Activated CD4-positive, alpha-beta T cell treated with anti-CD3 and anti-CD28 coated beads, Interleukin-2, Interleukin-4, amounts not matched to agents 100 ng/mL and 50 ng/mL, durations not matched to agents 16 hours and 8 hours (primary cell): ENCODE results near the gene MYADML2.
"Not testable (repeated sequence)": the region's sequence is repeated elsewhere in the genome, so short reads cannot be mapped to it uniquely, and the experiment has no call there.

ENCODE experiments used
- DNase-seq: peaks from one replicate; pipeline ENCODE4 v3.0.0-alpha.2; 2020; ENCODE audit warnings: low spot score

The MYADML2 gene

GRCh38 chr17:81924557-81925532, 22.2 kb downstream of the MYADML2 start:
- DNase-seq: peak; percentile 41

GRCh38 chr17:81923302-81924260, 23.5 kb downstream of the MYADML2 start:
- no peak for DNase-seq

DNA sequence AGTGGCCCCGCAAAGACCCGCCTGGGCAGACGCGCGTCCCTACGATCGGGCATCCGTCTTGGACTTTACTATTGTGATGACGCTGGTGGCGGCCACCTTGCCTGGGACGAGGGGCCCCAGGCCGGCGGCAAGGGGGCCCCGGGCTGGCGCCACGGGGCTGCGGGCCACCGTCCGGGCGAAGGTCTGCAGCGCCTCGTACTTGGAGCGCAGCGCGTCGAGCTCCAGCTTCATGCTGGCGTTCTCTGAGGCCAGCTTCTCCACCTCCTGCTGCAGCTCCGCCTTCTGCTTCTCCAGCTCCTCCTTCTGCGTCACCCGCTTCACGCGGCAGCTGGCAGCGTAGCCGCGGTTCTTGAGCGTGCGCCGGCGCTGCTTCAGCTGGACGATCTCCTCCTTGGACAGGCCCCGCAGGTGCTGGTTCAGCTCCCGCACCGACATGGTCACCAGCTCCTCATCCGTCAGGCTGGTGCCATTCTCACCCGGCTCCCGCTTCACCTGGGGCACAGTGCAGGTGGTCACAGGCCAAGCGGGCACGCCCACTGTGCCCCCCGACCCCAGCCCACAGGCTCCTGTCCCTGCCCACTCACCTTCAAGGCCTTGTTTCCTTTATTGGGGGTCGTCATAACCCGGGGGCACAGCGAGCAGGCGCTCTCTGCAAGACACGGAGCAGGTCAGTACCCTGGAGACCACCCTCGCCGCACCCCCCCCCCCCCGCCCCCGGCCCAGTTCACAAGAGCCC, 24.3 kb downstream of the MYADML2 start:
- DNase-seq: no peak

DNA sequence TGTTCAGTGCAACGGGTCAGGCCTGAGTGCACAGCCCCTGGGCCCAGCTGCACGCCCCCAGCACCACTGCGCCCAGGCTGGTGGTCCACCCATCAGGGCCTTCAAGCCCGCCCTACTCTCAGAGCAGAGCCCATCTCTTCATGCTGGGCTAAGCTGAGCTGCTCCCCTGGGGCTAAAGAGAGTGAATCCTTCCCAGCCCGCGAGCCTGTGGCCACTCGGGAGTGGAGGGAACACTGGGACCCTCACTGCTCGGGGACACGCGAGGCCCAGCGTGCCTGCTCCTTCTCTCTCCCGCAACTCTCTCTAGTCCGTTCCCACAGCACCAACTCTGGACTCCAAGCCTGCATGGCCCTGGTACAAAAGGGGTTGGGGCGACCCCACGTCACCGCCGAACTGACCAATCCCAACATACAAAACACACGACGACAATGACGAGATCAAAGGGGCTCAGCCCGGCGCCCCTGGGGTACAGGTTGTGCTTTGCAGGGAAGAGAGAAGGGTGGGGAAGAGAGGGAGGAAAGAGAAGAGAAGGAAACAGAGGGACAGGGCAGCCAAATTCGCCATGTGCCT, 25.0 kb downstream of the MYADML2 start:
- no peak for DNase-seq

DNA sequence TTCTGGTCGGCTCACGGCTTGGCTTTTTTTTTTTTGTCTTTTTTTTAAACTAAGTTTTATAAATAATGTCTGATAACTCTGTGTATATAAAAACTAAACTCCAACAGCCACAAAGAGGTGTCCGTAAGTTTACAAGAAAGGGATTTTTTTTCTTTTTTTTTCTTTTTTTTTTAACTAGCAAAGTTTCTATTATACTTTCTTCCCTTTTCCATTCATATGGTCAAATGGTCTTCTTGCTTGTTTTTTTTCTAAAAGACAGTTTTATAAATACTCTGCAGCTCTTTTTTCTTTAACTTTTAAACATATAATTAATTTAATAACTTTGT, 25.5 kb downstream of the MYADML2 start:
- no peak for DNase-seq

DNA sequence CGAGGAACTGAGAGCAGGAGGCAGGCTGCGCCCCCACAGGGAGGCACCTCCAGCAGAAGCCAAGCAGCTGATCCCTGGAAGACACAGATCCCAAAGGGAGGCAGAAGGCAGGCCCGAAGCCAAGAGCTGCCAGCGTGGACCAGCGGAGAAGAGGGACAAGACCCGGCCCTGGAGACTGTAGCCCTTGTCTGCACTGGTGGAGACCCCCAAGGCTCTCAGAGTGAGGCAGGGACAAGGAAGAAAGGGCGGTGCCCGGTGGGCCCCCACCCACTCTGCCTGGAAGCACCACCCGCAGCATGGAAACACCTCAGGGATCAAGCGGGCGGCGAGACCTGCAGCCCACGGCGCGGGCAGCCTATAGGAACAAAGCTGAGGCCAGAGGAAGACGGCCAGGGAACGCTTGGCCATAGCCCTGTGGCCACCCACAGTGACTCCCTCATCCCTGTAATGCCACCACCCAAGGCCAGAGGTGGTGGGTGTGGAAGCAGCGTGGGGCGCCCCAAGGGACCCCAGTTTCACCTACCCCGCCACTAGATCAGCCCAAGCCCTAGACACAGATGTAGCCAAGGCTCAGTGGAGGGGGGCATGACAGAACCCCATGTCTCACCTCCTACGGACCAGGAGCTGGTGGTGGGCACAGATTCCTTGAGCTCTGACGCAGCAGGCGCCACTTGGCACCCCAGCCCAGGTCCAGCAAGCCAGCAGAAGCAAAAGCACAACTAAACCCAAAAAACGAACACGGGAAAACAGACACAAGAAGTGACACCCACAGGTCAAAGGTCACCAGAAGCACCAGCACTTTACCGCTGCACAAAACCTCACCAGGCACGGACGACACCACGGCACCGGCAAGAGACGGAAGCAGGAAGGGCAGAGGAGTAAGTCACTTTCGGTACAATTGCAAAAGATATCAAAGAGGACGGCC, 26.2 kb downstream of the MYADML2 start:
- DNase-seq: no peak

DNA sequence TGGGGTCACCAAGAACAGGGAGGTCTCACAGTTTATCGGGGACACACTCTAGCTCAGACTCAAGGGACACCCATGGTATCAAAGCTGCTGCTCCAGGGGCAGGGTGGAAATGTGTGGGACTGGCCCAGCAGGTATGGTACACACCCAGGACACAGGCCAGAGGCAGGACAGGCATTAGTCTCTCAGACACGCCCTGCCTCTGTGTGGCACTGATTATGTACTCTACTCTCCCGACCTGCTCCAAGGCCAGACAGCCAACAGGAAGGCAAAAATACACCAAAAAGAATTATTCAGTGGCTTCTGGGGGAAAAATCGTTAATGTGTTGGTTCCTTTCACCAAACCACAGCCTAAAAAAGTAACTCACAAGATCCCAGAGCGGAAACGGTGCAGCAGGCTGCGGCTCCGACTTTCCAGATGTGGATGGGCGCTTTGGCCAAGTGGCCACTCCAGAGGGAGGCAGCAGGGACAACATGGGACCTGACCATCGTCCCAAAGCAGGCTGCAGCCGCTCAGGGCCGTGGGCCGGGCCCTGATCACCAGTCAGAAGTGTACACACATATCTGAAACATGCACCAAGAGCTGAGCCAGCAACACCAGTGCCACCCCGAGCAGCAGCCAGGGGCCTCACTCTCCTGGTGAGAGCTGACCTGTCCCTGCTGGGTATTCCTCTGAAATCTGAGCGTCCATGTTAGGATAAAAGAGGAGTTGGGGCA, 28.0 kb downstream of the MYADML2 start:
- no peak for DNase-seq

DNA sequence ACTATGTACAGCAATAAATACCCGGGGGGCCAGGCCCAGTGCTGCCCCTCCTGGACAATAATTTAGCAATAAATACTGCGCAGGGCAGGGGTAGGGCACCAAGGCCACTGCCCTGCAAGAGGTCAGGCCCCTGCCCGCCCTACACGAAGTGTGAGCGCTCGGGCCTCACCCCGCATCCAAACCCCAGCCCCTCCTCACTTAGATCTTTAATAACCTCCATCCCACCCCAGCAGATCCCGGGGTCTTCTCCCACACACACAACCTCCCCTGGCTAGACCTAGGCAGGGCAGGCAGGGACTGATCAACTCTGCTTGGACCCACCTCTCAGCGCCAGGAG, 28.7 kb downstream of the MYADML2 start:
- DNase-seq: not testable (repeated sequence)

DNA sequence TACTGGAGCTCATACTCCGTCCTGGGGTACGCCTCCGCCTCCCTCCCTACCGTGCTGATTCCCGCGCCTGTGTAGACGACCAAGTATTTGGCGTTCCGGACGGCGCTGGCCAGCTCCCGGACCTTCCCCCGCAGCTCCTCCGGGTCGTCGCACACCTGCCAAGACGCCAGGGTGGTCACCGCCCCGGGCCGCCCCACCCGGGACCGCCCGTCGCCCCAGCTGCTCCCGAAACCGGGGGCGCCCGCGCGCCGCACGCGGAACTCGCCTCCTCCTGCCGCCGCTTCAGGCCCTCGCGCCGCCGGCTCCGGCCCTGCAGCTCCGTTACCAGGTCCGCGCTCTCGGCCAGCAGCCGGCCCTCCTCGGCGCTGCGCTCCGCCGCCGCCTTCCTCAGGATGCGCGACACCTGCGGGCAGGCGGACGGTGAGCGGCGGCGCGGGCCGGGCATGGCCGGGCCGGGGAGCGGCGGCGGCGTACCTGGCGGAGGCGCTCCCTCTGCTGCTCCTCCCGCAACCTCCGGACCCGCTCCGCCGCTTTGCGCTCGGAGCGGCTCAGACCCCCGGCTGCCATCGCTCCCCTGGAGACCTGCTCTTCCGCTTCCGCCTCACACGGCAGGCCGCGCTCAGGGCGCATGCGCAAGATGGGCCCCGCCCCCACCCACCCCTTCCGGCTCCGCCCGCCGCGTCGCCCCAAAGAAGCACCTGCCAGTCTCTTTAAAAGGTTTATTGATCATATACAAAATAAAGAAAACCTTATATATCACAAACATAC, 29.3 kb downstream of the MYADML2 start, which contains the start of gene SIRT7:
Gene SIRT7, minus strand, starts transcription at position 612 of the 768 bp plus-strand sequence. Its CDS starts 45 bp downstream, at position 567.
- peak; percentile 86 for DNase-seq

- no peak for DNase-seq
These were observed 30.6 kb downstream of the MYADML2 start for GRCh38 chr17:81916234-81917001.

DNA sequence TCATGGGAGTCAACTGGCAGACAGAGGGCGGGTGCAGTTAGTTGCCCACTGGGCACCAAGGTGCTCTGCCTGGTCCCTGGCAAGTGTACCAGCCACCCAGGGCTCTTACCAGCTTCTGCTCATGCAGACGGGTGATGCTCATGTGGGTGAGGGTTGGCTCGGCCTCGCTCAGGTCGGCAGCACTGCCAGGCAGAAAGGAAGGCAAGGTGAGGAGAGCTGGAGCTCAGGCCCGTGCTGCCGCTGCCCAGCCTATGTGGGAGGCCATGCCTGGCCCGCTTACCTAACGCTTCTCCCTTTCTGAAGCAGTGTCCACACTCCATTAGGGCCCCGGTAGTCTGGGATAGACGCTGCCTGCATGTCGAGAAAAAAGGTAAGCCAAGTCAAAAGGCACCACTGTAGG, 31.7 kb downstream of the MYADML2 start:
- no peak for DNase-seq

- DNase-seq: no peak
These were observed 32.8 kb downstream of the MYADML2 start for GRCh38 chr17:81914103-81914850.

DNA sequence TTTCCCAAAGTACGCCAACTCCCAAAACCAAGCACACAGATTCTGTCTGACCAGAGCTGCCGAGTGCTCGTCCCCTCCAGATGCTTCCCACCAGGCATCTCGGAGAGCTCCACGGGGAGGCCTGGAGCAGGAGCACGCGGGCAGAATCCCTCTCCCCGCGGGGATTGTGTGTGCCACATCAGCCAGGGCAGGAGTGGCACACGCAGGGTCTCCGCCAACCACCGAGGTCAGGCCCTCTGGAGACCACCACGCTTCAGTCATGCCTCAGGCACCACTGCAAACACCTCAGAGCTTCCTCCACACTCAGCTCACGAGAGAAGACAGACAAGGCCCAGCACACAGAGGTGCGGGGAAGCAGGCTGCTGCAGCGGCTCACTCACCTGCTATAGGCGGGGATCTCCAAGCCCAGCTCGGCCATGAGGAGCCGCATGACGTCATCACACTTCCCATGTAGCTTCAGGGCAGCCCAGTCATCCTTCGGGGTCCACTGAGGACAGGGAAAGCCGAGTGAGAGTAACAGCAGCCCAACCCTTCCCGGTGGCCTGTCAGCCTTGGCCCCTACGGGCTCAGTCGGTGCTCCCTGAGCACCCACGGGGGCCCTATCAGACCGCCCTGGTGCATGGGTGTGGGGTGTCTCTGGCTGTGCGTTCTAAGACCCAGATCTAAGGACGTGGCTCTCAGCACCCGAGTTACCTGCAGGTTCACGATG, 33.5 kb downstream of the MYADML2 start:
- DNase-seq: no peak

- DNase-seq: no peak
These were observed 34.4 kb downstream of the MYADML2 start for GRCh38 chr17:81912441-81913309.

DNA sequence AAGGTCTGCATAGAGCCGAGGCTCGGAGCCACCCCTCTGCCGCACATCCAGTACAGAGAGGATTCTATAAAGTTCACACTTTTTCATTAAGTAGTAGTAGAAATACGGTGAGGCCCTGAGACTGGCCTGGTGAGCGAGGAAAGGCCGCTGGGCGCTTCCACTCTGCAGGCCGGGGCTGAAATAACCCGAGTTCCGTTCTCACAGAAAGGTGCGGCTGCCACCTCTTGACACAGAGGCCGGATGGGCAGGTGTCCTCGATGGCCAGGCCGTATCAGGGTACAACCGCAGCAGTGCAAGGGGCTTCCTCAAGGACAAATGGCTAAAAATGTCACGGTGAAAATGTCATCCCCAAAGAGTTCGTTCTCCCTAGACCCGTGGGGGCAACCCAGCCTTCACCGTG, 35.1 kb downstream of the MYADML2 start:
- DNase-seq: no peak
